Measurements from ENCODE around the gene PLBD2.

Gene PLBD2

DNA sequence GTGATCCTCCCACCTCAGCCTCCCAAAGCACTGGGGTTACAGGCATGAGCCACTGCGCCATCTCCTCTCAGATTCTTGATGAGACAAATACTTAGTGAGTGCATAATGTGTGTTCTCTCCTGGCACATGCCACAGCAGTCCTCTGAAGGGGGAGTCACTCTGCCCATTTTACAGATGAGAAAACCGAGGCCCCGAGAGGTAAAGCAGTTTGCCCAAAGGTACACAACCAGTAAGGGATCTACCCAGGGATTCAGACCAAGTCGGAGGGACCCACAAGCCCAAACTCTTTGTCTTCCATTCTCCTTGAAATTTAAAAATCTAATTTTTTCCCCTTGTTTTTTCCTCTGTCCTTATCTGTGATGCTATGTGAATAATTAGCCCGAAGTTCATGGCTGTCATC, 6.3 kb downstream of the PLBD2 start:
- Histone ChIP-seq H3K9ac (ENCODE audit: low read length) (no peak overlapping the region), H3K36me3 (ENCODE audit: low read length) (no peaks in the 10 kb centered on the region), H3K4me2 (ENCODE audit: low read depth, low read length, poor library complexity, severe bottlenecking) (no peak overlapping the region), H4K20me1 (ENCODE audit: low read depth, low read length) (no peaks in the 10 kb centered on the region), H3F3A (ENCODE audit: insufficient read depth) (no peaks in the 10 kb centered on the region), H3K27me3 (ENCODE audit: low read length) (no peaks in the 10 kb centered on the region), H3K4me3 (ENCODE audit: insufficient read depth, low read length, poor library complexity, severe bottlenecking) (no peak overlapping the region), H3K9me2 (replicated peaks; ENCODE audit: insufficient read depth, low read length) (no peaks in the 10 kb centered on the region), H3K9me3 (ENCODE audit: insufficient read depth, low read length) (no peaks in the 10 kb centered on the region), H2AFZ (ENCODE audit: low read depth, low read length, severe bottlenecking) (no peak overlapping the region), H3K27ac (ENCODE audit: low read depth, low read length) (no peak overlapping the region), H3K79me2 (ENCODE audit: insufficient read depth, low read length) (no peaks in the 10 kb centered on the region)
- TF ChIP-seq, protein P1, sequence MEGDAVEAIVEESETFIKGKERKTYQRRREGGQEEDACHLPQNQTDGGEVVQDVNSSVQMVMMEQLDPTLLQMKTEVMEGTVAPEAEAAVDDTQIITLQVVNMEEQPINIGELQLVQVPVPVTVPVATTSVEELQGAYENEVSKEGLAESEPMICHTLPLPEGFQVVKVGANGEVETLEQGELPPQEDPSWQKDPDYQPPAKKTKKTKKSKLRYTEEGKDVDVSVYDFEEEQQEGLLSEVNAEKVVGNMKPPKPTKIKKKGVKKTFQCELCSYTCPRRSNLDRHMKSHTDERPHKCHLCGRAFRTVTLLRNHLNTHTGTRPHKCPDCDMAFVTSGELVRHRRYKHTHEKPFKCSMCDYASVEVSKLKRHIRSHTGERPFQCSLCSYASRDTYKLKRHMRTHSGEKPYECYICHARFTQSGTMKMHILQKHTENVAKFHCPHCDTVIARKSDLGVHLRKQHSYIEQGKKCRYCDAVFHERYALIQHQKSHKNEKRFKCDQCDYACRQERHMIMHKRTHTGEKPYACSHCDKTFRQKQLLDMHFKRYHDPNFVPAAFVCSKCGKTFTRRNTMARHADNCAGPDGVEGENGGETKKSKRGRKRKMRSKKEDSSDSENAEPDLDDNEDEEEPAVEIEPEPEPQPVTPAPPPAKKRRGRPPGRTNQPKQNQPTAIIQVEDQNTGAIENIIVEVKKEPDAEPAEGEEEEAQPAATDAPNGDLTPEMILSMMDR (IDR thresholded peaks at IDR 0.05; ENCODE audit: insufficient read depth, low read length, poor library complexity, severe bottlenecking) = no peak
- no peak for TF ChIP-seq EZH2phosphoT487 (conservative IDR thresholded peaks at IDR 0.05; ENCODE audit: low read length)

DNA sequence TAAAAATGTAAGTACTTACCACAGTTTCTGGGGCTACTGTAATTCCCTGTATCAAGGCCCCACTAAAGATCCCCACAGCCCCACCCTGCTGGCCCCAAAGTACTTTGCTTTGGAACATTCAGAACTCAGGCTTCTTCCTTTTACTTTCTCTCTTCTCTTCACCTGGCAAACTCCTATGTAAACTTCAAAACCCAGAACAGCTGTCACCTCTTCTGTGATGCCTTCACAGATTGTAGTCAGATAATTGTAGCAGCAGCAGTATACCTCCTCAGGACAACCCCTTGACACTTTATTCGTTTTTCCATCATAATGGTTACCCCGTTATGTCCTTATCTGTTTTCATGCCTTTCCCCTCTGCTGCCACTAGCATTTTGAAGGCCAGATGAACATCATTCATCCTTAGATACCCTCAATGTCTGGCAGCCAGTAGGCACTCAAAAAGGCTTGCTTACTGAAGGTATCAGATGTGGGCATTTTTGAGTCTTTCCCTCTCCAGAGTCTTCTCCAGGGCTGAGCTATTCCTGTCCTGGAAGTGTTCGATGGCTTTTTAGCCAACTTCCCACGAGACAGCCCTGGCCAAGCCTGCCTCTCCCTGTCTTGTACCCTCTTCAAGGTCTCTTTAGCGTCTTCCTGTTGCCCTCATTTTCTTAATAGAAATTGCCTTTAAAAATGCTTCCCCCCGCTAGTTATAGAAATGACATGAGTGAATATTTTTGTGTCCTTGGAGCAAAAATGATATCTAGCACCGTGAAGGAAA, 7.4 kb downstream of the PLBD2 start:
- TF ChIP-seq EZH2phosphoT487 (conservative IDR thresholded peaks at IDR 0.05; ENCODE audit: low read length) = no peak
- TF ChIP-seq, protein P1 (IDR thresholded peaks at IDR 0.05; ENCODE audit: insufficient read depth, low read length, poor library complexity, severe bottlenecking) = no peak
- H3K36me3 ChIP-seq (ENCODE audit: low read length) = no peaks in the 10 kb centered on the region
- no peaks in the 10 kb centered on the region for H3K27me3 ChIP-seq (ENCODE audit: low read length)
- no peaks in the 10 kb centered on the region for H3K9me3 ChIP-seq (ENCODE audit: insufficient read depth, low read length)
- no peaks in the 10 kb centered on the region for H4K20me1 ChIP-seq (ENCODE audit: low read depth, low read length)
- H3K4me3 ChIP-seq (ENCODE audit: insufficient read depth, low read length, poor library complexity, severe bottlenecking) = no peak overlapping the region
- no peaks in the 10 kb centered on the region for H3K79me2 ChIP-seq (ENCODE audit: insufficient read depth, low read length)
- no peak overlapping the region for H3K4me2 ChIP-seq (ENCODE audit: low read depth, low read length, poor library complexity, severe bottlenecking)
- no peaks in the 10 kb centered on the region for H3F3A ChIP-seq (ENCODE audit: insufficient read depth)
- H3K9me2 ChIP-seq (replicated peaks; ENCODE audit: insufficient read depth, low read length) = no peaks in the 10 kb centered on the region
- no peak overlapping the region for H3K9ac ChIP-seq (ENCODE audit: low read length)
- no peak overlapping the region for H2AFZ ChIP-seq (ENCODE audit: low read depth, low read length, severe bottlenecking)
- no peak overlapping the region for H3K27ac ChIP-seq (ENCODE audit: low read depth, low read length)

DNA sequence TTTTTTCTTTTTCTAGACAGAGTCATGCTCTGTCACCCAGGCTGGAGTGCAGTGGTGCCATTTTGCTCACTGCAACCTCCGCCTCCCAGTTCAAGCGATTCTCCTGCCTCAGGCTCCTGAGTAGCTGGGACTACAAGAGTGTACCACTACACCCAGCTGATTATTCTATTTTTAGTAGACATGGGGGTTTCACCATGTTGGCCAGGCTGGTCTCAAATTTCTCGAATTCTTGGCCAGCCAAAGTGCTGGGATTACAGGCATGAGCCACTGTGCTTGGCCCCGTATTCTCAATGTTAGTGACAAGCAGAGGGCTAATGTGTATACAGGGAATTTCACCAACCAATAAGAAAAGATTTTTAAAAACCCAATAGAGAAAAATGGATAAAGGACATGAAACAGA, 8.4 kb downstream of the PLBD2 start:
- Histone ChIP-seq H3K9me3 (ENCODE audit: insufficient read depth, low read length) (no peaks in the 10 kb centered on the region), H2AFZ (ENCODE audit: low read depth, low read length, severe bottlenecking) (no peak overlapping the region), H3K9ac (ENCODE audit: low read length) (no peak overlapping the region), H3K36me3 (ENCODE audit: low read length) (no peaks in the 10 kb centered on the region), H3K79me2 (ENCODE audit: insufficient read depth, low read length) (no peaks in the 10 kb centered on the region), H3F3A (ENCODE audit: insufficient read depth) (no peaks in the 10 kb centered on the region), H3K27ac (ENCODE audit: low read depth, low read length) (no peak overlapping the region), H4K20me1 (ENCODE audit: low read depth, low read length) (no peaks in the 10 kb centered on the region), H3K9me2 (replicated peaks; ENCODE audit: insufficient read depth, low read length) (no peaks in the 10 kb centered on the region), H3K4me2 (ENCODE audit: low read depth, low read length, poor library complexity, severe bottlenecking) (no peak overlapping the region), H3K27me3 (ENCODE audit: low read length) (no peaks in the 10 kb centered on the region), H3K4me3 (ENCODE audit: insufficient read depth, low read length, poor library complexity, severe bottlenecking) (no peak overlapping the region)
- TF ChIP-seq, protein P1 (IDR thresholded peaks at IDR 0.05; ENCODE audit: insufficient read depth, low read length, poor library complexity, severe bottlenecking) = no peak
- no peak for TF ChIP-seq EZH2phosphoT487 (conservative IDR thresholded peaks at IDR 0.05; ENCODE audit: low read length)
